Stimulated activated CD4-positive, alpha-beta T cell treated with anti-CD3 and anti-CD28 coated beads, Interleukin-4, amount 100 ng/mL, for 4 hours (primary cell): ENCODE results near the gene EHBP1L1.
A peak's percentile ranks its signal among the peaks of the same experiment; 100 is the strongest.

ENCODE experiments used
- DNase-seq, 2 experiments: peaks; one replicate each; pipeline ENCODE4 v3.0.0-alpha.2; 2020

EHBP1L1 gene

DNA sequence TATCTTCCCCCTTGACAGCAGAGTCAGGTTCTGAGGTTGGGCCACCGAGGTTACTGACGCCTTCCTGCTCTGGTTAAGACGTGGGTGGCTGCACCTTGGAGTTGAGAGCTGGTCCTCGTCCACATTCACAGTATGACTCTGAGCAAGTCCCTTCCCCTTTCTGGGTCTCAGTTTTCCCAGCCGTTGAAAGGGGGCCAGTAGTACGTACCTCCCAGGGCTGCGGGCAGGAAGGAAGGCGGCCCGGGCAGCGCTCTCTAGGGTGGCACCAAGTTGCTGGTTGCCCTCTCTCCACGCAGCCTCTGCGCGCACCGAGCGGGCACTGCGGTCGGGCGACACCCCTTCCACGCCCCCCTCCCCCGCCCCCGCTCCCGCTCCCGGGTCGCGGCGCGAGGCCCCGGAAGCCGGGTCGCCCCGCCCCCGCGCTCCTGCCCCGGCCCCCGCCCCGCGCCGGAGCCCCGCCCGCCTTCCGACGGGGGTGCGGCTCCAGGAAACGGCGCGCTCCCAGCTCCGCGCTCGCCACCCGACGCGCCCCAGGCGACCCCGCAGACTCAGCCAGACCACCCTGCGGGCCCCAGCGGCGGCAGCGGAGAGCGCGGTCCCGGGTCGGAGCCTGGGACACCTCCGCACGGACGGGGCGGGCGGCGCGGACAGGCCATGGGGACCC is at the start of gene EHBP1L1:
EHBP1L1 (plus strand) TSS at position 486 of the 664 bp plus-strand sequence. CDS start 250 bp downstream, outside the sequence.
- DNase-seq: peak; percentile 73 to 77

DNA sequence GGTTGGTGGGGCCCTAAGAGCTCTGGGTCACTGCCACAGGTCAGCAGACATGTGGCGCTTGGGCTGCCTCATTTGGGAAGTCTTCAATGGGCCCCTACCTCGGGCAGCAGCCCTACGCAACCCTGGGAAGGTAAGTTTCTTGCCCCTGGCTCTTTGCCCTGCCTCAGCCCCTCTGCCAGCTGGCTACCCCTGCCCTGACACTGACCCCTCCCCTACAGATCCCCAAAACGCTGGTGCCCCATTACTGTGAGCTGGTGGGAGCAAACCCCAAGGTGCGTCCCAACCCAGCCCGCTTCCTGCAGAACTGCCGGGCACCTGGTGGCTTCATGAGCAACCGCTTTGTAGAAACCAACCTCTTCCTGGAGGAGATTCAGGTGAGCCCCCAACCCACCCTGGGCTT is 49.1 kb upstream of the EHBP1L1 start:
- DNase-seq: no peak

DNA sequence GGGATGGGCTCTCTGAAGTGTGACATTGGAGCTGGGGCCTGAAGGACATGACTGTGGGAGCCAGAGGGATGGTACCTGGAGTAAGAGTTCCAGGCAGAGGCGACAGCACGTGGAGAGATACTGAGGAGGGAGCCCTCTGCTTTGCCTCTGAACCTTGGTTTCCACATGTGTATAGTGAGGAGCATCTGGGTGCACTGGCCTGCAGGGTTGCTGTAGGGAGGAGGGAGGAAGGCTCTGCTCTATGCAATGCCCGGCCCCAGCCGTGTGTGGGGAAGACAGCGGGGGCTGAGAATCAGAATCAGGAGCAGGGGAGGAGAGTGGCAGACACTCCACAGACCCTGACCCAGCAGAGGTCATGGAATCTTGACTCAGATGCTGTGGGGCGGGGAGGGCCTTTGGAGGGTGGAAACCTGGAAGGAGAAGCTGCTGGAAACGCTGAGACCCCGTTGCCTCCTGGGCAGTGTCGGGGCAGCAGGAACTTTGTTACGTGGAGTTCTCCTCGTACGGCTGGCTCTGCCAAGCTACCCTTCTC is 47.0 kb upstream of the EHBP1L1 start:
- DNase-seq: no peak

DNA sequence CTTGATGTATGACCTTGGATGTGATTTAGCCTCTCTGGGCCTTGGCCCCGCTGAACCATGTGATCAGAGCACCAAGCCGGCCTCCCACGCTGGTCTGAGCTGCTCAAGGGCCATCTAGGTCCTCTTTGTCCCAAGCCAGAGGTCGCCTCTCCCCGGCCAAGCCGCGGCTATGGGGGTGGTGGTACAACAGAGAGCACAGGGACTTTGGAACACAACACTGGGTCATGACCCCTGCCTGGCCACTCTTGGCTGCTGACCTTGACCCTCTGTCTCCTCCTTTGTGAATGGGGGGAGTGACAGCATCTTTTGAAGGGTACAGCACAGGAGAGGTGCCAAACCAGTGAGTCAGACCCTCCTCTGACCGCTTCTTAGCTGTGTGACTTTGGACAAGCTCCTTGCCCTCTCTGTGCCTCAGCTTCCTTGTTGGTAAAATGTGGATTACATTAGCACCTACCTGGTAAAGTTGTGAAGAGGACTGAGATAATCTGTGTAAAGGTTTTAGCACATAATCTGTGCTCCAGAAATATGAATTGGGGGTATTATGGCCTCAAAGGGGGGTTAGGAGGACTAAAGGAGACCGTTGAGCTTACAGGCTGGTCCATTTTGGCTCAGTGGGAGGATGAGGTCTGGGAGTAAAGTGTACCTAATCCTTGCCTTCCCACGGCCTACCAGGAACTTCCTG is 46.2 kb upstream of the EHBP1L1 start:
- DNase-seq: no peak

DNA sequence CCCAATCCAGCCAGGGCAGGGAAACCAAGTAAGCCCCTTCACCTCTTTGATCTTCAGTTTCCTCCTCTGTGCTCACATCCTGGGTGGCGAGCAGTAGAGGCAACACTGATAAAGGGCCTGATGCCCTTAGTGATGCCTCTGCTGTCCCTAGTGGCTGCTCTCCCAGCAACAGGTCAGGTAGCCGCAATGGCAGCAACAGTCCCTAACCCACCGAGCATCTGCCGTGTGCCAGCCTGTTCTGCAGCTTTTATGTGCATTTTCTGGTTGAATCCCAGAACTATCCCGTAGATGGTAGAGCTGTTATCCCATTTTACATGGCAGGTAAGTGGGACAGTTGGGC is 45.7 kb upstream of the EHBP1L1 start:
- no peak for DNase-seq

DNA sequence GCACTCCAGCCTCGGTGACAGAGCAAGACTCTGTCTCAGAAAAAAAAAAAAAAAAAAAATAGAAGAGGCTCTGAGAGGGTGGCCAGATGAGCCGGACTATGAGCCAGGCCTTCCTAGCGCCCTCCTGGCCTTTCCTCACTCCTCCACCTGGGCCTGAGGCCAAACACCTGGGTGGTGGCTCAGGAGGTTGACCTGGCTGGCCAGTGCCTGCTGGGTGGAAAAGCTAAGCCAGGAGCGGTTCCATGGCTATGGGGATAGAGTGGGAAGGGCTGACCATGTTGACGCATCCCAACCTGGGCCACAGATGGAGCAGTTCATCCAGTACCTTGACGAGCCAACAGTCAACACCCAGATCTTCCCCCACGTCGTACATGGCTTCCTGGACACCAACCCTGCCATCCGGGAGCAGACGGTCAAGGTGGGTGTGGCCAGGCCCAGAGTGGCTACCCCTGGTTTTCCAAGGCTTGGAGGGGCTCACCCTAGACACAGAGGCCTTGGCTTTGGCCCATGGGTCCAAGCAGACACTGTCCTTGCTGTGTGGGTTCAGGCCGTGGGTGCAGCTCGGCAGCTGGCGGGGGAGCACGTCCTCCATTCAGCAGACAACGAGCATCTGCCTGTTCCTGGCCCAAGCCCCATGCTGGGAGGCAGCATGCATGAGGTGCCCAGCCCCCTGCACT is 43.3 kb upstream of the EHBP1L1 start:
- DNase-seq: no peak

DNA sequence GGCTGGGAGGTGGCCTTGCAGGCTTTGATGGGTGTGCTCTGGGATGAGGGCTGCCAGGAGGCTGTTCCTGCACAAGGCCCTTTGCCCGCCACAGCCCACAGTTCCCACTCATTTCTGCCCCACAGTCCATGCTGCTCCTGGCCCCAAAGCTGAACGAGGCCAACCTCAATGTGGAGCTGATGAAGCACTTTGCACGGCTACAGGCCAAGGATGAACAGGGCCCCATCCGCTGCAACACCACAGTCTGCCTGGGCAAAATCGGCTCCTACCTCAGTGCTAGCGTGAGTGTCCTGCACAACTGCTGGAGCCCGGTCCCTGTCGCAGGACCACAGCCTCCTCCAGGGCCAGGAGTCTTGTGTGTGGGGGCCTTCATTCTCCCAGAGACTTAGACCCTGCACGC is 40.8 kb upstream of the EHBP1L1 start:
- DNase-seq: no peak

DNA sequence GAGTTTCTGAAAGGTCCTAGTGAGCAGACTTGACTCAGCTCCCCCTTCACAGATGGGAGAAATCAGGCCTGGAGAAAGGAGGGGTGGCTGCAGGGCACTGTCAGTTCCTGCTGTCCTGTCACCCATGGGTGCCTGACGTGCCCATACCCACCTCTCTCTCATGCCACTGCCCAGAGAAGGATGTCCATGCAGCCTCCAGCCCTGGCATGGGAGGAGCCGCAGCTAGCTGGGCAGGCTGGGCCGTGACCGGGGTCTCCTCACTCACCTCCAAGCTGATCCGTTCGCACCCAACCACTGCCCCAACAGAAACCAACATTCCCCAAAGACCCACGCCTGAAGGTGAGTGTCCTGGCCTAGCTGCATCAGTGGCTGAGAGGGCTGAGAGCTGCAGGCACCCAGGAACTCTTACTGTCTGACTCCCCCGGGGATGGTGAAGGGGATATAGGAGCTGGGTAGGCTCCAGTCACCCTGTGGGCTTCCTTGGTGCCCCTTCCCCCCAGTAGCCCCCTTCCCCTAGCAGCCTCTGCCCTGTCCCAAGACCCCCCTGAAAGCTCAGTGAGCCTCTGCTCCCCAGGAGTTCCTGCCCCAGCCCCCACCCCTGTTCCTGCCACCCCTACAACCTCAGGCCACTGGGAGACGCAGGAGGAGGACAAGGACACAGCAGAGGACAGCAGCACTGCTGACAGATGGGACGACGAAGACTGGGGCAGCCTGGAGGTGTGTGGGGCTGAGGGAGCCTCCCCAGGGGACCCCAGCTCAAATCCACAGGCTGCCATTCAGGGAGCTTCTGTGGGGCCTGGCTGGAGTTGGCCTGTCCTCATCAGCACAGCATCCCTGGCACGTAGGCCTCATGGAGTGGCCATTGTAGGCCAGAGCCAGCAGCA is 39.2 kb upstream of the EHBP1L1 start:
- DNase-seq: no peak

DNA sequence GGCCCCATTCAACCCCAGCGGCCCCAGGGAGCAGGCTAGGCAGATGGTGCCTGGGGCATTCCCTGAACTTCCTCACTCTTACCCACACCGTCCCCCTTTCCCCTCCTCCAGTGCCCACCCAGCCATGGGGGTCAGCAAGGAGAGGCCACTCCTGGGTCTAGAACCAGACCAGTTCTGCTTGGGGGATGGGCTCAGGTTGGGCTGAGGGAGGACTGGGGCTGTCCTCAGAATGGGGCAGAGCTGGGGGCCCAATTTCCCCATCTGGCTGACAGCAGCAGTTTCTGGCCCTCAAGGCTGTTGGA is 38.6 kb upstream of the EHBP1L1 start:
- no peak for DNase-seq

DNA sequence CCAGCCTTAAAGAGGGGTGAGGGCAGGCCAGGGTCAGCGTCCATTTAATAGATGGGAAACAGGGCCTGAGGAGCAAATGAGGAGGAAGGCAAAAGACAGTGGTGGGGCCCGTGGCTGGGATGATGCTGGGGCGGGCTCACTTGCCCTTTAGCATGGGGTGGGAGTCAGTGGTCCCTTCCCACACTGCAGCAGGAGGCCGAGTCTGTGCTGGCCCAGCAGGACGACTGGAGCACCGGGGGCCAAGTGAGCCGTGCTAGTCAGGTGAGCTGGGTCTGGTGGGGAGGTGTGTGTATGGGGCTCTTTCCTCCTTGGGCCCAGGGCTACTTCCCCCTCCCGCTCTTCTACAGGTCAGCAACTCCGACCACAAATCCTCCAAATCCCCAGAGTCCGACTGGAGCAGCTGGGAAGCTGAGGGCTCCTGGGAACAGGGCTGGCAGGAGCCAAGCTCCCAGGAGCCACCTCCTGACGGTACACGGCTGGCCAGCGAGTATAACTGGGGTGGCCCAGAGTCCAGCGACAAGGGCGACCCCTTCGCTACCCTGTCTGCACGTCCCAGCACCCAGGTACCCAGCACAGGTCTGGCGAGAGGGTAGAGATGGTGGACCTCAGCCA is 38.1 kb upstream of the EHBP1L1 start:
- DNase-seq: no peak

DNA sequence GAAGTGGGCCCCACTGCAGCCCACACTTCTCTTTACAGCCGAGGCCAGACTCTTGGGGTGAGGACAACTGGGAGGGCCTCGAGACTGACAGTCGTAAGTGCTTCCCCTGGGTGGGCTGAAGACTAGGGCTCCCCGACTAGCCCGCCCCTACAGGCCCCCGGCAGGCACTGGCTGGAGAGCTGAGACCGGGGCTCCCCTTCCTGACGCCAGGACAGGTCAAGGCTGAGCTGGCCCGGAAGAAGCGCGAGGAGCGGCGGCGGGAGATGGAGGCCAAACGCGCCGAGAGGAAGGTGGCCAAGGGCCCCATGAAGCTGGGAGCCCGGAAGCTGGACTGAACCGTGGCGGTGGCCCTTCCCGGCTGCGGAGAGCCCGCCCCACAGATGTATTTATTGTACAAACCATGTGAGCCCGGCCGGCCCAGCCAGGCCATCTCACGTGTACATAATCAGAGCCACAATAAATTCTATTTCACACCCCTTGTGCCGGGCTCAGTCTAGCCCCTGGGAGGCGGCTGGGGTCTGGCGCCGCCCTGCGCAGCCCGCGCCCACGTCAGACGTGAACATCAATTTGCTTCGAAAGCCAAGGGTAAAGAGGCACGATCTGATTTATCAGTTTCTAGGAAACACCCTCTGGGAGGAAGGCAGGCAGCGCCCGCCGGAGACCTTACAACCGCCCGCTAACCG is 37.5 kb upstream of the EHBP1L1 start:
- no peak for DNase-seq

DNA sequence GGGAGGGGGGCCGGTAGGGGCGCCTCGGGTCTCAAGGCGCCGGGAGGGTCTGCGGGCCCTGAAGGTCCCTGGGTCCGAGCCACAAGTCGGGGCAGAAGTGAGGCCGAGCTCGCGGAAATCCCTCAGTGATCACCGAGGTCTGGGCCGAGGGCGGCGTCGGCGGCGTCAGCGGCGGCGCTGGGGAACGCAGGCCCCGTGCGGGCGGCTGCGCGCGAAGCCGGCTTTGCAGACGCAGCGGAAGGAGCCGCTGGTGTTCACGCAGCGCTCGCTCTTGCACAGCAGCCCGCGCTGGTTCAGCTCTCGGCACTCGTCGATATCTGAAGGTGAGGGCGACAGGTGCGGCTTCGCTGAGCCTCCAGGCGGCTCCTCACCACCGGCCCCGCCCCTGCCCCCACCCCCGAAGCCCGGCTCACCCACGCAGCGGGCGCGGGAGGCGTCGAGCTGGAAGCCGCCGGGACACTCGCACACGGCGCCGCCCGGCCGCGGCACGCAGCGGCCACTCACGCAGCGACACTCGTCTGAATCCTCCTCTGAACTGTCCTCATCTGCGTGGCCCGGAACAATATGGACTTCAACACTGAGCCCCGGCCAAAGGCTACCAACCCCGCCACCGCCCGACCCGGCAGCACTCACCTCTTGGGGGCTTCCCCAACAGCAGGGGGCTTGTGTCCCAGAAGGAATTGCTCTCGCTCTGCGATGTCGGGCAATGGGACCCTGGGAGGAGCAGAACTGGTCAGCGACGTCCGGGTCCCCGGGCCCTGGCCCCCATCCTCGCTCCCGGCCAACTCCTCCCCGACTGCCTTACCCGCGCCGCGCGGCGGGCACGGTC is 36.7 kb upstream of the EHBP1L1 start:
- DNase-seq: no peak

DNA sequence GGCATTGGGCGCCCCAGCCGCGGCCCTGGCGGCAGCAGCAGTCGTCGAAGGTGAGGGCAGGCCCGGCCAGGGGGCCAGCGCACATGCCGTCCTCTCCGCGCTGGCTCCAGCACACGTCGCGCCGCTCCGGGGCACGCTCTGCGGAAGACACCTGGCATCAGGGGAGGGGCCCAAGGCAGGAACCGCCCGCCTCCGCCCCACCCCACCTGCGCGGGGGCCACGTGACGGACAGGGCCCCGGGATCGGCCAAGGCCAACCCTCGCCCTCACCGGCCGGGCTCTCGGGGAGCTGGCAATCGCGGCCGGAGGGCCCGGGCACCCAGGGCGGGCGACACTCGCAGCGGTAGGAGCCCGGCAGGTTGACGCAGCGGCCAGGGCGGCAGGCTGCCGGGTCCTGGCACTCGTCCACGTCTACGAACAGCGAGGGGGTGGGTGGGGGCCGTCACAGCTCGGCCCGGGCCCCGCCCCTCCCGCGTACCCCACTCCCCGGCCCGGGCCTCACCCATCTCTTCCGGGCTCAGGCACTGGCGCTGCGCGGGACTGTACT is 36.0 kb upstream of the EHBP1L1 start:
- DNase-seq: no peak

DNA sequence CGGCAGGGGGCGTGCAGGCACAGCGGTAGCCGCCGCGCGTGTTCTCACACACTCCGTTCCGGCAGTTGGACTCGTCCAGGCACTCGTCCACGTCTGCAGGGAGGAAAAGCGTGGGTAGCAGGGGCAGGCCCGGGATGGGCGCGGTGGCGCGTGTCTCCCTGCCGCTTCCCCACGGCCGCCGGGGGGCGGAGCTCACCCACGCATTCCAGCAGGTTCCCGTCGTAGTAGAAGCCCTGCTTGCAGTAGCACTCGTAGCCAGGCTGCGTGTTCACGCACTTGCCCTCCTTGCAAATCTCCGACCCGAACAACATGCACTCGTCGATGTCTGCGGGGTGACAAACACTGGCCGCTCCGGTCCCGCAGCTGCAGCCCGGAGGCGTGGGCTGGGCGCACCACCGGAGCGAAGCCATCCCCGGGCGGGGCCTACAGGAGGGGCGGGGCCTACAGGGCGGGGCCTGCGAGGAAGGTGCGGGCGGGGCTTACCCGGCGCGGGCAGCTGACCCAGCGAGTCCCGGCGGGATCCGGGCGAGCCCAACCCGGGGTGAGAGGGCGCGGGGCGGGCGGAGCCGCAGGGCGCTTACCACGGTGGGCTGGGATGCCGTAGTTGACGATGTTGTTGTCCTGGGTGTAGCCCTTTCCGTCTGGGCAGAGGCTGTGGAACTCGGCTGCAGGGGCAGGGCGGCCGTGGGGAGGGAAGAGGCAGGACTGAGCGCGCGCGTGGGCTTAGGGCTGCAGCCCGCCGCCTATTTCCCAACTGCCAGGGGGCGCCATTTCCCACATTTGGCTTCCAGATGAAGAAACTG is 35.4 kb upstream of the EHBP1L1 start:
- peak; percentile 81 to 84 for DNase-seq

DNA sequence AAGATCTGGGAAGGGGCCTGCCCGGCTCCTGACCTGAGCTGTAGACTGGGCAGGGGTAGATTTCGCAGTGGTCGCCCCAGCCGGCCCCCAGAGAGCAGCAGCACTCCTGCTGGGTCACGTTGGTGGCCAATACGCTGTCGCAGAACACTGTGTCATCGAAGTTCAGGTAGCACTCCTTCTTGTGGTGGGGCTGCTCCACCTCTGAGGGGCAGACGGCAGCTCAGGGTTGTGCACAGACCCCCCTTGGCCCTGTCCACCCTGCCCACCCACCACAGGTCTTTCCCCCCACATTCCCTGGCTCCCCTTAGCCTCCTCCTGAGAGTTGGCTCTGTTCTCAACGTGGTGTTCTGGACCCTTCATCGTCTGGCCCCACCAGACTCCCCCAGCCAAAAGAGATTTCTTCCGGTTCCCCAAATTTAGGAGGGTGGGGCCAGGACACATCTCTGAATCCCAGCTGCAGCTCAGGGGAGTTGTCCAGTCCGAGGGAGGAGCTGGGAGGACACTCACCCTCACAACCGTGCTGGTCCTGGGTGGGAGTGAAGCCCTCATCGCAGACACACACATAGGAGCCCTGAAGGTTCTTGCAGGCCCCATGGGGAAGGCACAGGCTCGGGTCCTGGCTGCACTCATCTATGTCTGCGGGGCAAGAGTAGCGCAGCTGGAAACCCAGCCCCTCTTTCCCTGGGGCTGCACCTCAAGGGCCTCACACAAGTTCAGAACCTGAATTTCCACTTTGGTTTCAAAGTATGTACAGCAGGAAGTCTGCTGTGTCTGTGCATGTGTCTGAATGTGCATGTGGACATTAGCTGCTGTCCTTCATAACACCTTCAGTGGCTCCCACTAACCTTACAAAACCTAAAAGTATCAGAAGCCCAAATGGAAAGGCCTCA is 34.5 kb upstream of the EHBP1L1 start:
- no peak for DNase-seq

DNA sequence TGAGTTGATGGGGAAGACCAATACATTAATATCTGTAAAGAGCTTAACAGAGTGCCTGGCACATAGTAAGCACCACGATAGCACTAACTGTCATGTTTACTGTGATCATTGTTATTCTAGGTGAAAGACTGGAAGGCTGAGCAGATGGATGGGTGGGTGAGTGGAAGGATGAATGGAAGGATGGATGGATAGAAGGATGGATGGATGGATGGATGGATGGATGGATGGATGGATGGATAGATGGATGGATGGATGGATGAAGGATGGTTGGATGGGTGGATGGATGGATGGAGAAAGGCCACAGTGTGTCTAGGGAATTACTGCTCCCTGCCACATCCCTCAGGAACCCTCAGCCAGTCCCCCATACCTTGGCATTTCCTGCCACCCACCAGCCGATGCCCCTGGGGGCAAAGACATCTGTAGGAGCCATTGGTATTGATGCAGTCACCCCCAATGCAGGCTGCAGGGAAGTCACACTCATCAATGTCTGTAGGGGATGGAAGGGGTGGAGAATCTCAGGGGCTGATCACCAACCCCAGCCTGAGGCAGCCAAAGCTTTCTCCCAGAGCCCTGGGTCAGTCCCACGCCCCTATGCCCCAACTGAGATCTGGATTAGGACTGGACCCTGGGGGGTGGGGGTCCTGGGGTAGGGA is 33.0 kb upstream of the EHBP1L1 start:
- no peak for DNase-seq

DNA sequence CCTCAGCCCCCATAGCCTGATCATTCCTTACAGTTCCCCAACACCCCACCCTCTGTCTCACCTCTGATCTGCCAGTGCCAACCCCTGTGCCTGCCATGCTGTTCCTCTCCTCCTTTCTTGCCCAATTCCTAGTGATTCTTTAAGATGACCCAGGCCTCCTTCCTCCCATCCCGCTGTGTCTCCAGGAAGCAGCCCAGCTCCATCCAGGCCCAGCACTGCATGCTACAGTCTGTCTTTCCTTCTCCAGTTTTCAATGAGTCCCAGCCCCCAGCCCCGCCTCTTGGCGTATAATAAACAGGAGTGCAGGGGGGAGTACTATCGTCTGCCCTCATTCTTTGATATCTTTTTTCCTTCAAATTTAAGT is 30.0 kb upstream of the EHBP1L1 start:
- no peak for DNase-seq

DNA sequence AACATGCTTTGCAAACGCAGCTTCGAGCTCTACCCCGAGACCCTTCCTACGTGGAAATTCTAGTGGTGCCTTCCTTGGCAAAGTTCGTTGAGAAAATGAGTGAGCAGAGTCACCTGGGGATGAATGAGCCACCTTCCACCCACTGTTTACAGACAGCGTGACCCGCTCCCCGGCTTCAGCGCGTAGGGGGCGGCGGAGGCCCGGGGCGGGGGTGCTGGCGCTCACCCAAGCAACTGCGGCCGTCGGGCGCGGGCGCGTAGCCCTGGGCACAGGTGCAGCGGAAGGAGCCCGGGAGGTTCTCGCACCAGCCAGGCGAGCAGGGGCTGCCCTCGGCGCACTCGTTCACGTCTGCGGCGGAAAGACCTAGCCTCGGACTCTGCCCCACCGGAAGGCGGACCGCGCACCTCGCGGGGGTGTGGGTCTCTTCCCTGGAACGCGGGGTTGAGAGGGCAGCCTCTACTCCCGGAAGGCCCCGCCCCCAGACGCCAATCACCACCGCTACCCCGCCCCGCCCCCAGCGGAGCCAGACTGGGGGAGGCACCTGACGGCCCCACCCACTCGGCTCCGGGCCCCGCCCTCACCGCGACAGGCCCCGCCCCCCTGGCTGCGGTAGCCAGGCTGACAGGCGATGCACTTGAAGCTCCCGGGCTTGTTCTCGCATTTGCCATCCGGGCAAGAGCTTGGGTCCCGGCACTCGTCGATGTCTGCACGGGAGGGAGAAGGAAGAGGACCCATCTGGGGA is 29.5 kb upstream of the EHBP1L1 start:
- DNase-seq: peak; percentile 97 to 100
